Heart right ventricle (tissue), 16 donors: ENCODE results near the gene CLCF1. TPM values are rescaled to one million over a fixed set of nuclear protein-coding genes. Genes with fewer than 3 reads are reported as not detected.
A peak's percentile ranks its signal among the peaks of the same experiment; 100 is the strongest.

ENCODE experiments used
- ATAC-seq, 8 donors: fragments of 200-7000 bp; cut with Tn5 transposase; one replicate each; pipeline ENCODE4 v1.9.1; 2020; ENCODE audit warnings: mild to moderate bottlenecking in 8 of 8, moderate library complexity in 8 of 8, moderate number of reproducible peaks in 1 of 8
- DNase-seq, 2 donors: peaks; one replicate each; pipeline ENCODE4 v3.0.0-alpha.2; 2020
- H3K27ac ChIP-seq, 10 donors: fragments of 200-600 bp; sonication (generic) in 2 of 10; one replicate each; pipeline versions ENCODE4 v1.5.0 to v1.8.0; 2020 to 2022; ENCODE audit warnings: mild to moderate bottlenecking in 3 of 10
- H3K27me3 ChIP-seq, 7 donors: fragments of 200-600 bp; one replicate each; pipeline ENCODE4 v1.8.0; 2021 to 2022; ENCODE audit warnings: mild to moderate bottlenecking in 2 of 7
- H3K36me3 ChIP-seq, 9 donors: fragments of 200-600 bp; sonication (generic) in 1 of 9; one replicate each; pipeline versions ENCODE4 v1.5.0 to v1.8.0; 2020 to 2022; ENCODE audit warnings: mild to moderate bottlenecking in 2 of 9
- H3K4me1 ChIP-seq, 9 donors: fragments of 200-600 bp; sonication (generic) in 1 of 9; one replicate each; pipeline versions ENCODE4 v1.5.0 to v1.8.0; 2020 to 2022; ENCODE audit warnings: mild to moderate bottlenecking in 4 of 9
- H3K4me3 ChIP-seq, 10 donors: fragments of 200-600 bp; sonication (generic) in 2 of 10; one replicate each; pipeline versions ENCODE4 v1.5.0 to v1.8.0; 2020 to 2022; ENCODE audit warnings: mild to moderate bottlenecking in 7 of 10, moderate library complexity in 2 of 10
- H3K9me3 ChIP-seq, 11 donors: fragments of 200-600 bp in 10 of 11; sonication (generic) in 2 of 11; one replicate each; pipeline versions ENCODE4 v1.5.0 to v1.8.0; 2013 to 2022; ENCODE audit warnings: mild to moderate bottlenecking in 2 of 11, control low read depth in 1 of 11, moderate library complexity in 1 of 11
- WGBS, 2 donors: extraction: QIAGEN DNeasy Blood & Tissue Kit; methylation state at CpG; one replicate each; pipeline ENCODE4 v1.1.7; 2013; ENCODE audit warnings: inconsistent platforms in 1 of 2; 5-methylcytosine and 5-hydroxymethylcytosine counted together
- intact Hi-C, 10 donors: fragments of 100-400 bp; cut with DNase I; formaldehyde crosslinking; loops; one replicate each; pipeline versions ENCODE4 v1.11.1 to v1.14.2; 2022
- polyA plus RNA-seq, 2 donors: library from polyadenylated mRNA; stranded (reverse); fragments of 200-250 nt; gene quantifications; one replicate each; pipeline ENCODE4 v1.2.3, GENCODE V29; 2013
- total RNA-seq, 10 donors: library from RNA; stranded (reverse); fragmentation: NEBNext Ultra II Directional in 3 of 10; extraction: Animal tissue kit (Norgen Biotek cat#: 25700) in 3 of 10; gene quantifications; one replicate each; pipeline versions ENCODE4 v1.2.1 to v1.2.4, GENCODE V29; 2021 to 2023
- TF ChIP-seq, protein P1 (sequence below), 9 donors: fragments of 200-600 bp; sonication (generic) in 2 of 9; IDR thresholded peaks; one replicate each; pipeline versions ENCODE4 v1.5.0 to v1.8.0; 2021 to 2022; ENCODE audit warnings: antibody characterized with exemption in 9 of 9, mild to moderate bottlenecking in 5 of 9, moderate library complexity in 1 of 9
- donor health status: Arrhythmogenic right ventricular cardiomyopathy.
- donor health status: ischemic (EF 13 %, LVEDD 7.1; RV severe dilation, severe dysfunction).
- donor health status: healthy with polysubstance abuse.
- donor health status: DM: no; HTN: yes; CAD: no.
- donor health status: DM: no; HTN: no; CAD: no.
- donor health status: ischemic (EF 25% LVEDD 6.9; RV normal size, moderate dysfunction).
- donor health status: ischemic (EF 25% LVEDD 5.7; RV mildly dilated, moderate dysfunction).
- donor health status: healthy.
- donor health status: DM: yes; HTN: yes; CAD: no.
- donor health status: Ischemic cardiomyopathy.
- donor health status: ischemic (EF 35%, LVEDD 5.7; RV mildly dilated, moderate dysfunction).
- donor health status: nonischemic (EF 11% LVEDD 7.7; RV severe dilation, severe dysfunction).
- donor health status: DM: yes; HTN: yes; CAD: no.
- donor health status: PGD.
- donor health status: ischemic (EF 29% LVEDD 5.4; RV normal size, mild dysfunction).
- donor health status: nonischemic (EF 23%, LVEDD 6.1; RV moderate dilation, normal function).

The CLCF1 gene
- total and polyA plus RNA-seq, 12 donors: 0.31 to 12.3 (median 1.2) TPM

DNA sequence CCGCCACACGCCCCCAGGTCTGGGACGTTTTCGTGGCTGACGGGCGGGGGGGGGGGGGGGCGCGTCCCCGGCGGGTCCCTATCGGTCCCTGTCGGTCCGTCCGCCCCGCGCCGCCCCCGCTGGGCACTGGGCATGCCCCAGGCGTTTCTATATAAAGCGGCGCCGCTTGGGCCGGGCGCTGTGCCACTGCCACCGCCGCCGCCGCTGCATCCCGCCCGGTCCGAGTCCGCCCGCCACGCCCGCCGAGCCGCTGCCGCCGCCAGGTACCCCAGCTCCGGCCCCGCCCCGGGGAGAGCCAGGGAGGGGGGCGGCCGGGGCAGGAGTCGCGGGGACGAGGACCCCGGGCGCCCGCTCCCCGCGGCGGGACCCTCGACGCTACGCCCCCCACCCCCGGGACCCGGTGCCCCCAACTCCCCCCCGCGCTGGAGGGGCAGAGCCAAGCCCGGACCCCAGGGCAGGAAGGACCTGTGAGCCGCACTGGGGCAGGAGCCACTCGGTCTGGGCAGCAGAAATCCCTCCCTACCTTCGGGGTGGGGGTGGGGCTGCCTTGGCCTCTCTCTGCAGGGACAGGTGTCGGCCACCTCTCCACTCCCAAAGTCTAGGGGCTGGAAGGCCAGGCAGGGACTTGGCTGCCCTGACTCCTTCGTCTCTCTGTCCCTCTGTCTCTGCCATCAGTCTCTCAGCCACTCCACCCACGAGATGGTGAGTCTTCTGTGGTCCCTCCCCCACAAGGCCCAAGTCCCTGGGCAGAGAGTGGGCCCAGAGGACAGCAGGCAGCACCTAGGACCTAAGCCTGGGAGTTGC lies 42.3 kb upstream of the CLCF1 start, which contains the start of gene CARNS1:
Gene CARNS1, plus strand, starts transcription at position 178 of the 804 bp plus-strand sequence. Its CDS starts 522 bp downstream, at position 700.
- no peak for DNase-seq
- Histone ChIP-seq H3K4me1 (peaks cover 20 to 57% (median 48%) of the 10 kb centered on the region in 9 donors), H3K4me3 (peak within 1 kb of the TSS in 9 of 10 donors; percentile 30 to 48 (median 41)), H3K27me3 (peaks cover 0 to 46% (median 35%) of the 10 kb centered on the region in 7 donors), H3K27ac (peak within 1 kb of the TSS in 9 of 10 donors; percentile 76 to 98 (median 92)), H3K36me3 (no peaks in the 10 kb centered on the region), H3K9me3 (no peaks in the 10 kb centered on the region)
- no peak for ATAC-seq
- 6 to 7% methylated on average over 48 to 67 of the region's 67 CpGs for WGBS, 2 donors
- intact Hi-C loops: no loop called here
- TF ChIP-seq, protein P1, sequence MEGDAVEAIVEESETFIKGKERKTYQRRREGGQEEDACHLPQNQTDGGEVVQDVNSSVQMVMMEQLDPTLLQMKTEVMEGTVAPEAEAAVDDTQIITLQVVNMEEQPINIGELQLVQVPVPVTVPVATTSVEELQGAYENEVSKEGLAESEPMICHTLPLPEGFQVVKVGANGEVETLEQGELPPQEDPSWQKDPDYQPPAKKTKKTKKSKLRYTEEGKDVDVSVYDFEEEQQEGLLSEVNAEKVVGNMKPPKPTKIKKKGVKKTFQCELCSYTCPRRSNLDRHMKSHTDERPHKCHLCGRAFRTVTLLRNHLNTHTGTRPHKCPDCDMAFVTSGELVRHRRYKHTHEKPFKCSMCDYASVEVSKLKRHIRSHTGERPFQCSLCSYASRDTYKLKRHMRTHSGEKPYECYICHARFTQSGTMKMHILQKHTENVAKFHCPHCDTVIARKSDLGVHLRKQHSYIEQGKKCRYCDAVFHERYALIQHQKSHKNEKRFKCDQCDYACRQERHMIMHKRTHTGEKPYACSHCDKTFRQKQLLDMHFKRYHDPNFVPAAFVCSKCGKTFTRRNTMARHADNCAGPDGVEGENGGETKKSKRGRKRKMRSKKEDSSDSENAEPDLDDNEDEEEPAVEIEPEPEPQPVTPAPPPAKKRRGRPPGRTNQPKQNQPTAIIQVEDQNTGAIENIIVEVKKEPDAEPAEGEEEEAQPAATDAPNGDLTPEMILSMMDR (IDR thresholded peaks at IDR 0.05): no peak

DNA sequence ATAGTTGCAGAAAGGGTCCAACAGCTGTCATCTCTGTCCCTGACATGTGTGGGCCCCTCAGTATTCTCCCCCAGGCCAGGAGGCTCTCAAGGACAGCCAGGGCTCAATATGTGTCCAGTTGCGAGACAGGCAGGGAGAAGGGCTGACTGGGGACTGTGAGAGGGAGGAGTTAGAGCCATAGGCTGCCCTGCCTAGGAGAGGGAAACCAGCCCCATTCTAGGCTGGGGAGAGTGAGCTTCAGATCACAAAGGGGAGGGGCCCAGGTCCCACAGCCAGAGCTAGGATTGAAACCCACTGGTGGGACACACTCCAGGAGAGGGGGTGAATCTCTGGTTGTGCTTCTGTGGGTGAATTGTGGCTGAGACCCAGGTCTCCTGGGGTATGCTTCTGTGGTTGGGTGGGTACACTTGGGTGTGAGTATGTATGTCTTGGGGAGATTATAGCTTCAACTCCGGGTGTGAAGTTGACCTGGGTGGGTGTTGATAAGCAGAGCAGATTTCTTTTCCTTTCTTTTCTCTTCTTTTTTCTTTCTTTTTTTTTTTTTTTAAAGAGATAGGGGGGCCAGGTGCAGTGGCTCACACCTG lies 40.0 kb upstream of the CLCF1 start:
- no peaks in the 10 kb centered on the region for H3K9me3 ChIP-seq
- peaks cover 8 to 50% (median 33%) of the 10 kb centered on the region in 9 donors for H3K4me1 ChIP-seq
- 57 to 70% methylated on average over 2 of the region's 2 CpGs for WGBS, 2 donors
- intact Hi-C loops: no loop called here
- DNase-seq: no peak
- TF ChIP-seq, protein P1 (IDR thresholded peaks at IDR 0.05): no peak
- ATAC-seq: no peak
- no peak overlapping the region for H3K27ac ChIP-seq
- H3K36me3 ChIP-seq: no peaks in the 10 kb centered on the region
- H3K27me3 ChIP-seq: peaks cover 0 to 64% (median 53%) of the 10 kb centered on the region in 7 donors
- no peak overlapping the region for H3K4me3 ChIP-seq

DNA sequence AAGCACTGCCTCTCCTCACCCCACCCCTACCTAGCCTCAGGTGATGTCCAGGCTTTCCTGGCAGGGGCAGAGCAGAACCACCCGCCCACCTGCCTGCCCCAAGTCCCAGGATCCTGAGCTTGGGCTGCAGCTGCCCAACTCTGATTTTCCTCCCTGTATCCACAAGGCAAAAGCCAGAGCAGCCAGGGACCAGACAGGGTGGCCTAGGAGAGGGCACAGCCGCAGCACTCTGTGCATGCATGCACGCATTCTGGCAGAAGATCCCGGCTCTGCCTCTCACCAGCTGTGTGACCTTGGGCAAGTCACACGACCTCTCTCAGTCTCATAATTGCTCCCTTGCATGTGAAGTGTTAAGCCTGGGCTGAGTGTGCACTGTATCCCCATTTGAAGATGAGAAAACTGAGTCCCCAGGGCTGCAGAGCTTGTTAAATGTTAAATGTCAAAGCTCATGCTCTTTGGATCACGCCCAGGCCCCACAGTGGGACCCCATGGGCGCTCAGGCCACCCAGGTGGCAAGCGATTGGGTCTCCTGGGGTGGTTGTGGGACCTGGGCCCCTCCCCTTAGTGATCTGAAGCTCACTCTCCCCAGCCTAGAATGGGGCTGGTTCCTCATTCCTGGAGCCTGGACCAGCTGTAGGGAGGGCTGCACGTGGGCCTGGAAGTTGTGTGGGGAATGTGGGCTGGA lies 39.2 kb upstream of the CLCF1 start:
- no peak overlapping the region for H3K27ac ChIP-seq
- no peaks in the 10 kb centered on the region for H3K9me3 ChIP-seq
- H3K27me3 ChIP-seq: peaks cover 0 to 64% (median 53%) of the 10 kb centered on the region in 7 donors
- TF ChIP-seq, protein P1 (IDR thresholded peaks at IDR 0.05): no peak
- ATAC-seq: no peak
- WGBS, 2 donors: 69 to 73% methylated on average over 9 of the region's 9 CpGs
- intact Hi-C loops: no loop called here
- H3K4me1 ChIP-seq: peaks cover 6 to 57% (median 26%) of the 10 kb centered on the region in 9 donors
- H3K36me3 ChIP-seq: no peaks in the 10 kb centered on the region
- DNase-seq: no peak
- H3K4me3 ChIP-seq: no peak overlapping the region

DNA sequence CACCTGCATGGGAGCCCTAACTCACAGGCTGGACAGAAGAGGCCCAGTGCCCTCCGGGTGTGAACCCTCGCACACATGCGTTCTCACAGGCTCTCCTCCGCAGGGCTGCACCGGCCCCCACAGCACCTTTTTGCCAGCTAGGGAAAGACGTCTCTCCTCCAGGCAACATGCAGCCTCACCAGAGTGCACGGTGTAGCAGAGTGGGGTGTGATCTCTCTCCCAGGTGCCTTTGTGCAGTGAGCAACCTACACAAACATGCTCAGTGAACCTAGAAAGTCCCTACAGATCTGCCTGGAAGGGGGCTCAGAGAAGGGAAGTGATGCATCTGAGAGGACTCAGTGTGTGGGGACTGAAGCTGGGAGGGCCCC lies 38.4 kb upstream of the CLCF1 start:
- TF ChIP-seq, protein P1 (IDR thresholded peaks at IDR 0.05): no peak
- 69 to 71% methylated on average over 7 of the region's 7 CpGs for WGBS, 2 donors
- intact Hi-C loops: no loop called here
- Histone ChIP-seq H3K27ac (no peak overlapping the region), H3K9me3 (no peaks in the 10 kb centered on the region), H3K4me3 (no peak overlapping the region), H3K36me3 (no peaks in the 10 kb centered on the region), H3K4me1 (peaks cover 6 to 53% (median 17%) of the 10 kb centered on the region in 9 donors), H3K27me3 (peaks cover 0 to 64% (median 53%) of the 10 kb centered on the region in 7 donors)
- DNase-seq (no peak), ATAC-seq (no peak)
